Ovary (tissue), 9 donors: ENCODE results near the gene SUGCT. TPM values are rescaled to one million over a fixed set of nuclear protein-coding genes. Genes with fewer than 3 reads are reported as not detected.

Experiments used
- DNase-seq, 5 donors: peaks; one replicate each; pipeline ENCODE4 v3.0.0-alpha.2; 2019 to 2020
- H3K27ac ChIP-seq, 2 donors: fragments of 200-600 bp; one replicate each; pipeline versions ENCODE4 v1.5.1 to v1.8.0; 2019 to 2022
- H3K27me3 ChIP-seq: fragments of 200-600 bp; one replicate; pipeline ENCODE4 v1.8.0; 2022
- H3K36me3 ChIP-seq: fragments of 200-600 bp; sonication (generic); one replicate; pipeline ENCODE4 v1.5.1; 2019
- H3K4me1 ChIP-seq: one replicate; pipeline ENCODE4 v1.8.1; 2013; ENCODE audit warnings: mild to moderate bottlenecking, moderate library complexity; ENCODE audit not compliant: insufficient read depth
- H3K4me3 ChIP-seq: fragments of 200-600 bp; sonication (generic); one replicate; pipeline ENCODE4 v1.5.1; 2017
- H3K9me3 ChIP-seq, 2 donors: fragments of 200-600 bp in 1 of 2; sonication (generic) in 1 of 2; one replicate each; pipeline versions ENCODE4 v1.5.1 to v1.8.1; 2013 to 2019; ENCODE audit warnings: mild to moderate bottlenecking in 1 of 2, moderate library complexity in 1 of 2
- EP300 ChIP-seq: sonication (generic); formaldehyde crosslinking; IDR thresholded peaks from one replicate; pipeline ENCODE4 v1.6.1; 2017; ENCODE audit warnings: antibody characterized with exemption
- POLR2A ChIP-seq: fragments of 450-650 bp; IDR thresholded peaks from one replicate; pipeline ENCODE4 v1.6.1; 2017; ENCODE audit warnings: antibody characterized with exemption, mild to moderate bottlenecking, moderate library complexity
- WGBS, 3 donors: extraction: QIAGEN DNeasy Blood & Tissue Kit in 1 of 3; methylation state at CpG; one replicate each; pipeline versions ENCODE4 v1.1.5 to v1.1.7; 2013 to 2017; 5-methylcytosine and 5-hydroxymethylcytosine counted together
- intact Hi-C, 4 donors: fragments of 100-400 bp; cut with DNase I; formaldehyde crosslinking; loops; one replicate each; pipeline versions ENCODE4 v1.11.0 to v1.15.1; 2022 to 2023
- polyA plus RNA-seq, 2 donors: library from polyadenylated mRNA; stranded (reverse); fragments of 200-250 nt in 1 of 2; fragments of 350-450 nt in 1 of 2; fragmentation: Illumina TruSeq in 1 of 2; extraction: RNeasy Lipid Tissue Mini Kit (QIAGEN cat#74804) in 1 of 2; gene quantifications; one replicate each; pipeline ENCODE4 v1.2.3, GENCODE V29; 2013 to 2014
- total RNA-seq, 7 donors: library from RNA; depleted of rRNA in 2 of 7; stranded (reverse); fragments of >200 nt in 2 of 7; fragmentation: NEBNext Ultra II Directional in 3 of 7; extraction: Animal tissue kit (Norgen Biotek cat#: 25700) in 3 of 7; gene quantifications; one replicate each; pipeline versions ENCODE4 v1.1.0 to v1.2.4, GENCODE V29; 2016 to 2023
- TF ChIP-seq, protein P1 (sequence below), 3 donors: fragments of 450-650 bp in 2 of 3; fragments of 200-600 bp in 1 of 3; IDR thresholded peaks; one replicate each; pipeline versions ENCODE4 v1.5.1 to v1.8.0; 2016 to 2022; ENCODE audit warnings: antibody characterized with exemption in 3 of 3, mild to moderate bottlenecking in 1 of 3
- donor health status: DM: no; HTN: no; CAD: no; lungs with moderate emphysema.
- donor health status: DM: no; HTN: no; CAD: no.
- donor health status: Bipolar disorder and iron deficiency.
- donor health status: DM: yes; HTN: yes; CAD: no.
- donor health status: DM: no; HTN: no; CAD: no.
- donor health status: DM: yes; HTN: yes; CAD: no.

SUGCT gene
- total and polyA plus RNA-seq, 9 donors = 3.4 to 9.3 (median 7.8) TPM

DNA sequence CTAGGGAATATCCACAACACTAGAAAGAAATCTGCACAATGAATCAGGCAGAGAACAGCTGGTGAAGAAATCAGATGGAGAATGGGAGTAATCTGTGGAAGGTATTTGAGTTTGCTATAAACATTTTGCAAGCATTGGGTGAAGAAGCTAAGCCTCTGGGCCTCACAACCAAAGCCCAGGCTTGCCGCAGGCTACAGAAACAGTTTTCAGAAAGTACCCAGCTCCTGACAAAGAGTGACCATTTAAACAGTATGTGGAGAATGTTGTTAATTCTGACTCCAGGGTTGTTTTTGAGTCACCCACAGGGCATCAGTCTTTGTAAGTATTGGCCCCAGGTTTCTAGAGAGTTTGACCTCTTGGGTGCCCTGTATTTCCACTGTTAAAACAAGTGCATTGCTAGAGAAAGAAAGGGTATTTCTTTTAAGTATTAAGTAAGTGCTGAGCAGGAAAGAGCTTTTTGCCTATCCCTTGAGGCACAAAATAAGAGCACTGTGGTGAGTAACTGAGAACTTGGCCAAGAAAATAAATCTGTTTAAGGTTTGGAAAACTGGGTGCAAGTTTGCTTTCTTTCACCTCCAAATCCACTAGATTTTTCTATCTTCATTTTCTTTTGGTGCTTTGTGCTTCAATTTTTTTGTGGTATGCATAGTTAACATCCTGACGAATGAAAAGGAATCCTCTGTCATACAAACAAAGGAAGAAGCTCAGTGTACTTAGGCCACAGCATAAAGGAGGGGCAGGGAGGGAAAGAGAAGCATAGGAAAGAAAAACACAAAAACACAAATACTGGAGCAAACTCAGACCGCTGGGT lies 691.8 kb downstream of the SUGCT start:
- no peaks in the 10 kb centered on the region for H3K4me1 ChIP-seq
- intact Hi-C loops = no loop called here
- no peaks in the 10 kb centered on the region for H3K9me3 ChIP-seq
- H3K4me3 ChIP-seq = no peak overlapping the region
- WGBS, 3 donors = 49 to 55% (median 52%) methylated on average over 3 of the region's 3 CpGs
- DNase-seq = no peak
- TF ChIP-seq POLR2A = no peak
- TF ChIP-seq, protein P1, sequence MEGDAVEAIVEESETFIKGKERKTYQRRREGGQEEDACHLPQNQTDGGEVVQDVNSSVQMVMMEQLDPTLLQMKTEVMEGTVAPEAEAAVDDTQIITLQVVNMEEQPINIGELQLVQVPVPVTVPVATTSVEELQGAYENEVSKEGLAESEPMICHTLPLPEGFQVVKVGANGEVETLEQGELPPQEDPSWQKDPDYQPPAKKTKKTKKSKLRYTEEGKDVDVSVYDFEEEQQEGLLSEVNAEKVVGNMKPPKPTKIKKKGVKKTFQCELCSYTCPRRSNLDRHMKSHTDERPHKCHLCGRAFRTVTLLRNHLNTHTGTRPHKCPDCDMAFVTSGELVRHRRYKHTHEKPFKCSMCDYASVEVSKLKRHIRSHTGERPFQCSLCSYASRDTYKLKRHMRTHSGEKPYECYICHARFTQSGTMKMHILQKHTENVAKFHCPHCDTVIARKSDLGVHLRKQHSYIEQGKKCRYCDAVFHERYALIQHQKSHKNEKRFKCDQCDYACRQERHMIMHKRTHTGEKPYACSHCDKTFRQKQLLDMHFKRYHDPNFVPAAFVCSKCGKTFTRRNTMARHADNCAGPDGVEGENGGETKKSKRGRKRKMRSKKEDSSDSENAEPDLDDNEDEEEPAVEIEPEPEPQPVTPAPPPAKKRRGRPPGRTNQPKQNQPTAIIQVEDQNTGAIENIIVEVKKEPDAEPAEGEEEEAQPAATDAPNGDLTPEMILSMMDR (IDR thresholded peaks at IDR 0.05) = no peak
- TF ChIP-seq EP300 = no peak
- no peaks in the 10 kb centered on the region for H3K36me3 ChIP-seq
- H3K27ac ChIP-seq = no peak overlapping the region
- H3K27me3 ChIP-seq = no peaks in the 10 kb centered on the region

DNA sequence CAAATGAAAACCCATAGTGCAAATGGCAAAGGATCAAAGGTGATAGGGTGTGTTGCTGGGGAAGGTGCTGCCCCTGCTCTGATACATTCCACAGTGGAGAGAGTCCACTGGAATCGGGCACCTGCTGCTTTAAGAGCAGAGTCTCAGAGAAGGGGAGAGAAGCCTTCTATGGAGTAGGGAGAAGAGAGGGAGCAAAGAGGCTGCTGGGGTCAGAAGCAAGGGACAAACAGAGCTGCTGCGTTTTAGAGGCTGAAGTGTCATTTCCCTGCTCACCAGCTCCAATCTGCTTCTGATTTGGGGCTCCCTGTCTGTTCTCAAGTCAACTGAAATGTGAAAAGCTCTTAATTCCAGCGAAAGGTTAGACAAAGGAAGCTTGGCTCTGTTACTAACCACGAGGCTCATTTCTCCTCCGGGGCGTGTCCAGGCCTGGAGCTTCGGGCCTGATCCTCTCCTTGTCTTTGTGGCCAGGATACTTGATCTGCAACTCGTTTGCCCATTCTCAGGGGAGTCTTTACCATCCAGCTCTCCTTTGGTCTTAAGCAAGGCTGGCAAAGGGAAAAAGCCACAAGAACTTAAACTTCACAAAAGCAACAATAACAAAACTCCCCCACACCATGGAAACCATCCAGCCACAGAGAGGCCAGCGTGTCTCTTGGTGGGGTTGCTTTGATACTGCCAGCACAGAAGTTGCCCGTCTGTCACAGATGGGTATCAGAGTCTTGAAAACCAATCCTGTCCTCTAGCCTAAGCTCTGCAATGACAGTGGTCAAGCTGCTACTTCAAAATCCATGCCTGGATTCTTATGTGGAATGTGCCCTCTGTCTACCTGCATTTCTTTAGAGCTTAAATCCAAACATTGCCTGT lies 692.6 kb downstream of the SUGCT start:
- TF ChIP-seq, protein P1 (IDR thresholded peaks at IDR 0.05) = no peak
- no peak for TF ChIP-seq POLR2A
- no peak for TF ChIP-seq EP300
- no peaks in the 10 kb centered on the region for H3K4me1 ChIP-seq
- DNase-seq = no peak
- H3K27me3 ChIP-seq = no peaks in the 10 kb centered on the region
- intact Hi-C loops = no loop called here
- H3K9me3 ChIP-seq = no peaks in the 10 kb centered on the region
- H3K36me3 ChIP-seq = no peaks in the 10 kb centered on the region
- 53 to 59% (median 57%) methylated on average over 10 of the region's 10 CpGs for WGBS, 3 donors
- H3K4me3 ChIP-seq = no peak overlapping the region
- no peak overlapping the region for H3K27ac ChIP-seq

- 95 to 98% (median 96%) methylated on average over 10 of the region's 10 CpGs for WGBS, 3 donors
- no peak for TF ChIP-seq POLR2A
- TF ChIP-seq, protein P1 (IDR thresholded peaks at IDR 0.05) = no peak
- TF ChIP-seq EP300 = no peak
- no peak for DNase-seq
- intact Hi-C loops = no loop called here
- no peaks in the 10 kb centered on the region for H3K4me1 ChIP-seq
- no peak overlapping the region for H3K27ac ChIP-seq
- H3K9me3 ChIP-seq = no peaks in the 10 kb centered on the region
- H3K27me3 ChIP-seq = no peaks in the 10 kb centered on the region
- H3K4me3 ChIP-seq = no peak overlapping the region
- no peaks in the 10 kb centered on the region for H3K36me3 ChIP-seq
Observed at GRCh38 chr7:40828686-40829600, 694.1 kb downstream of the SUGCT start.
